Loucy (cell line): Measurements from ENCODE around the gene CD83.

ENCODE experiments used
- H2AFZ ChIP-seq: fragments of 200-600 bp; sonication (generic); 2 replicates; pipeline ENCODE4 v1.6.0; 2016; ENCODE audit warnings: antibody characterized with exemption, mild to moderate bottlenecking, low read length, moderate library complexity
- H3F3A ChIP-seq: fragments of 200-600 bp; 2 replicates; pipeline ENCODE4 v1.6.0; 2016; ENCODE audit warnings: antibody characterized with exemption, low read depth, mild to moderate bottlenecking
- H3K27me3 ChIP-seq: fragments of 200-600 bp; sonication (generic); 2 replicates; pipeline ENCODE4 v1.6.1; 2014; ENCODE audit warnings: low read length, mild to moderate bottlenecking; ENCODE audit not compliant: insufficient read depth, poor library complexity, severe bottlenecking
- H3K36me3 ChIP-seq: fragments of 200-600 bp; sonication (generic); 2 replicates; pipeline ENCODE4 v1.6.1; 2016; ENCODE audit warnings: low read length; ENCODE audit not compliant: insufficient read depth
- H3K4me1 ChIP-seq: fragments of 200-600 bp; sonication (generic); 2 replicates; pipeline ENCODE4 v1.5.1; 2014; ENCODE audit warnings: low read length, mild to moderate bottlenecking; ENCODE audit not compliant: insufficient read depth, poor library complexity, severe bottlenecking
- H3K4me2 ChIP-seq: fragments of 200-600 bp; sonication (generic); 2 replicates; pipeline ENCODE4 v1.6.0; 2014; ENCODE audit warnings: antibody characterized with exemption, low read length, low read depth, mild to moderate bottlenecking; ENCODE audit not compliant: poor library complexity, severe bottlenecking
- H3K4me3 ChIP-seq: fragments of 200-600 bp; sonication (generic); 2 replicates; pipeline ENCODE4 v1.5.1; 2014; ENCODE audit warnings: low read length, mild to moderate bottlenecking, mixed read lengths; ENCODE audit not compliant: poor library complexity, severe bottlenecking
- H3K79me2 ChIP-seq: fragments of 200-600 bp; sonication (generic); 2 replicates; pipeline ENCODE4 v1.6.1; 2014; ENCODE audit warnings: low read length; ENCODE audit not compliant: insufficient read depth
- H3K9ac ChIP-seq: fragments of 200-600 bp; sonication (generic); 2 replicates; pipeline ENCODE4 v1.6.0; 2014; ENCODE audit warnings: mild to moderate bottlenecking, low read depth, low read length, moderate library complexity; ENCODE audit not compliant: poor library complexity, severe bottlenecking
- H3K9me2 ChIP-seq: fragments of 200-600 bp; sonication (generic); replicated peaks from 2 replicates; pipeline ENCODE4 v1.6.1; 2016; ENCODE audit warnings: low read depth, low read length, mixed read lengths
- H3K9me3 ChIP-seq: fragments of 200-600 bp; sonication (generic); 2 replicates; pipeline ENCODE4 v1.6.1; 2014; ENCODE audit warnings: mild to moderate bottlenecking, antibody characterized with exemption, low read length, low read depth; ENCODE audit not compliant: insufficient read depth
- H4K20me1 ChIP-seq: fragments of 200-600 bp; sonication (generic); 2 replicates; pipeline ENCODE4 v1.6.0; 2014; ENCODE audit warnings: antibody characterized with exemption, low read length, mild to moderate bottlenecking; ENCODE audit not compliant: insufficient read depth, poor library complexity, severe bottlenecking
- CTCF ChIP-seq: fragments of 200-600 bp; sonication (generic); conservative IDR thresholded peaks from 2 replicates; pipeline ENCODE4 v1.5.1; 2014; ENCODE audit warnings: mild to moderate bottlenecking, antibody characterized with exemption, low read length
- EZH2phosphoT487 ChIP-seq: fragments of 200-600 bp; IDR thresholded peaks from 2 replicates; pipeline ENCODE4 v1.6.1; 2018; ENCODE audit warnings: antibody characterized with exemption, mild to moderate bottlenecking, moderate library complexity, borderline replicate concordance

Gene CD83

DNA sequence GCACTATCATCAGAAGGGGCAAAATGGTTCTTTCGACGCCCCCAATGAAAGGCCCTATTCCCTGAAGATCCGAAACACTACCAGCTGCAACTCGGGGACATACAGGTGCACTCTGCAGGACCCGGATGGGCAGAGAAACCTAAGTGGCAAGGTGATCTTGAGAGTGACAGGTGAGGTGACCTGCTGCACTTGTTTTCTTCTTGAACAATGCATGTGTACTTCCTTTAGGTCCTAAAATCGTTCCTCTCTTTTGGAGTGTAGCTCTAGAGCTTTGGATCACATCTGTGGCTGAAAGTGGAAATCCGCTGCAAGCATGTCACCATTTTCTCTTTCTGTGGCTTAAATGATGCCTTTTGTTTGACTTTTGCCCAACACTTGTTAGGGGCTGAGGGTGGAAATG, 14.0 kb downstream of the CD83 start:
- H3K4me1 ChIP-seq: peaks cover 34% of the 10 kb centered on the region

GRCh38 chr6:14132244-14132920, 14.8 kb downstream of the CD83 start:
- no peak overlapping the region for H3K9ac ChIP-seq
- H3F3A ChIP-seq: no peaks in the 10 kb centered on the region
- TF ChIP-seq CTCF (no peak), EZH2phosphoT487 (no peak)
- no peaks in the 10 kb centered on the region for H3K27me3 ChIP-seq
- no peak overlapping the region for H3K4me3 ChIP-seq
- H3K4me1 ChIP-seq: peaks cover 30% of the 10 kb centered on the region
- no peaks in the 10 kb centered on the region for H3K9me3 ChIP-seq
- no peaks in the 10 kb centered on the region for H4K20me1 ChIP-seq
- H3K9me2 ChIP-seq: no peaks in the 10 kb centered on the region
- H3K79me2 ChIP-seq: peaks cover 39% of the 10 kb centered on the region
- H3K4me2 ChIP-seq: no peak overlapping the region
- peaks cover 54% of the 10 kb centered on the region; the same call in 1 of the 2 replicates for H3K36me3 ChIP-seq
- H2AFZ ChIP-seq: no peak overlapping the region

More for the DNA sequence above, 14.0 kb downstream of the CD83 start:
- Histone ChIP-seq H3K9me3 (no peaks in the 10 kb centered on the region), H3K36me3 (peaks cover 54% of the 10 kb centered on the region; the same call in 1 of the 2 replicates), H4K20me1 (no peaks in the 10 kb centered on the region), H3K27me3 (no peaks in the 10 kb centered on the region), H3K9ac (no peak overlapping the region), H2AFZ (no peak overlapping the region), H3F3A (0 out of 2 replicates have a peak, but pooled peaks cover under 1% of the 10 kb centered on the region), H3K4me2 (no peak overlapping the region), H3K4me3 (no peak overlapping the region), H3K79me2 (peaks cover 44% of the 10 kb centered on the region), H3K9me2 (no peaks in the 10 kb centered on the region)
- TF ChIP-seq EZH2phosphoT487: no peak
- no peak for TF ChIP-seq CTCF

GRCh38 chr6:14132921-14133275, 15.3 kb downstream of the CD83 start:
- no peak for TF ChIP-seq EZH2phosphoT487
- no peak for TF ChIP-seq CTCF
- H4K20me1 ChIP-seq: no peaks in the 10 kb centered on the region
- H3K79me2 ChIP-seq: peaks cover 34% of the 10 kb centered on the region
- H3K27me3 ChIP-seq: no peaks in the 10 kb centered on the region
- H2AFZ ChIP-seq: no peak overlapping the region
- no peak overlapping the region for H3K4me3 ChIP-seq
- no peak overlapping the region for H3K9ac ChIP-seq
- H3K9me3 ChIP-seq: no peaks in the 10 kb centered on the region
- no peaks in the 10 kb centered on the region for H3K9me2 ChIP-seq
- peaks cover 24% of the 10 kb centered on the region for H3K4me1 ChIP-seq
- no peak overlapping the region for H3K4me2 ChIP-seq
- H3K36me3 ChIP-seq: peaks cover 54% of the 10 kb centered on the region; the same call in 1 of the 2 replicates
- H3F3A ChIP-seq: no peaks in the 10 kb centered on the region
